GM18499 (cell line): Measurements from ENCODE around the gene DUSP1.
"Not testable (repeated sequence)": the region's sequence is repeated elsewhere in the genome, so short reads cannot be mapped to it uniquely, and the experiment has no call there.

Experiments
- ATAC-seq: cut with Tn5 transposase; IDR thresholded peaks from one replicate; pipeline ENCODE4 v1.9.1; 2021; ENCODE audit warnings: moderate number of reproducible peaks; ENCODE audit not compliant: insufficient read depth, unreplicated experiment

The DUSP1 gene, protein sequence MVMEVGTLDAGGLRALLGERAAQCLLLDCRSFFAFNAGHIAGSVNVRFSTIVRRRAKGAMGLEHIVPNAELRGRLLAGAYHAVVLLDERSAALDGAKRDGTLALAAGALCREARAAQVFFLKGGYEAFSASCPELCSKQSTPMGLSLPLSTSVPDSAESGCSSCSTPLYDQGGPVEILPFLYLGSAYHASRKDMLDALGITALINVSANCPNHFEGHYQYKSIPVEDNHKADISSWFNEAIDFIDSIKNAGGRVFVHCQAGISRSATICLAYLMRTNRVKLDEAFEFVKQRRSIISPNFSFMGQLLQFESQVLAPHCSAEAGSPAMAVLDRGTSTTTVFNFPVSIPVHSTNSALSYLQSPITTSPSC

DNA sequence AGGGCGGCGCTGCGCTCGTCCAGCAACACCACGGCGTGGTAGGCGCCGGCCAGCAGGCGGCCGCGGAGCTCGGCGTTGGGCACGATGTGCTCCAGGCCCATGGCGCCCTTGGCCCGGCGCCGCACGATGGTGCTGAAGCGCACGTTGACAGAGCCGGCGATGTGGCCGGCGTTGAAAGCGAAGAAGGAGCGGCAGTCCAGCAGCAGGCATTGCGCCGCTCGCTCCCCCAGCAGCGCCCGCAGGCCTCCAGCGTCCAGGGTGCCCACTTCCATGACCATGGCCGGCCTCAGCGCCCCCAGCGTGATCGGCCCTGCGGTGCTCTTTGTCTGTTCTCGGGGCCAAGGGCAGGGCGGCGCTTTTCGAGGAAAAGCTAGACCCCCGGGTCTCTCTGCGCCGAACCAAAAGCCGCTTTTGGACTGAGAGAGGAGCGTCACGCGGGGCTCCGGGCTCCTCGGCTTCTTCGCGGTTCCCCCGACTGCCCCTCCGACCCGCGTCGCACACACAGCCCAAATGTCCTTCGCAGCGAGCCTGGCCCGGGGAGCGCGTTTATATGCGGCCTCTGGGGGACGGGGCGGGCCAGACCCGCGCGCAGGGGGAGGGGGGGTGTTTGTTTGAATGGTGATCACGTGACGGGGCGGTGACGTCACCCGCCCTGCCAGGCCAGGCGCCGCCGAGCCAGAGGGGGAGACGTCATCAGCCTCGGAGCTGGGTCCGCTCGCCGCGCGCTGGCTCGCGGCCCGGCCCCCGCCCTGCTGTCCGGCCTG, at the start of gene DUSP1:
Gene DUSP1 (minus strand): TSS at position 521 of the 764 bp plus-strand sequence. CDS start 243 bp downstream, at position 278.
- ATAC-seq: no peak

DNA sequence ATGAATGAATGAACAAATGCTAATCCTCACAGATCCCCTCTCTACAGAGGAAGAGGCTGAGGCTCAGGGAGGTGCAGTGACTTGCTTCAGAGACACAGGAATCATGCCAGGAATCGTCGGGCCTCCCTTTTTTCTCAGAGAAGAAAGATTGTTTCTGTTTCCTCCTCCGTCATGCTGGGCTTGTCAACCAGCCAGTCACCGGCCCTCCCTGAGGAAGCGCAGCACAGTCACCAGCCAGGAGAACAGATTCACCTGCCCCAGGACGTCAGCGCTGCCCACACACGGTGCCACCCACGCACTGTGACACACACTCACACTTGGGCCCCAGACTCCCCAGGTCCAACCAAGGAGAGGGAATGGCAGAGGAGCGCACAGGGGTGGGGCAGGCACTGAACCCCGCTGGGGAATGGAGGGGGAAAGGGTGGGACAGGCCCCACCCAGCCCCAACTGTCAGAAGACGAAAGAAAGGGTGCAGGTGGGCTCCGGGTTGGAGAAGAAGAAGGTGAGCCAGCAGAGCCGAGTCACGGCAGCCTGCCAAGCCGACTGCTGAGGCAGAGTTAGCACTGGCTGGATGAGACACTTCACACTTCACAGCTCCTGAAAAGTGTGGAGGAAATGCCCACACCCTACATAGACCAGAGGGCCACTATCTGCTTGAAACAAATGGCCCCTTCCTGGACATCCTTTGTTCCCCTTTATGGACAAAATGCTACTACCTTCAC, 49.2 kb upstream of the DUSP1 start:
- no peak for ATAC-seq

DNA sequence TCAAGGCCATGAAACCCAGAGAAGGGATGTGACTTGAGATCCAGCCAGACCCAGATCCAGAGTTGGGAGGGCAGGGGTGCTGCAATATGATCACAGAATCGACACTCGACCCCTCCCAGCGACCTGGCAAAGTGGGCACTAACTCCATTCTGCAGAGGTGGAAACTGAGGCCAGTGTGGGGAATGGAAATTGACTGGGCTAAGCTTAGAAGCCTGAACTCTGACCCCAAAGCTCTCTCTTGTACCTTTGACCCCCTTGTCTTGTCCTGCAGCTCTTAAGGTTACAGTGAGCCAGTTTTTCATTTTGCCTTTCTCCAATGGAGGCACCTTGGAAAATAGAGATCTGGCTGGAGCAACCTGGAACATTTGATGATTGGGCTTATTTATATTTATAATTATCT, 48.6 kb upstream of the DUSP1 start:
- ATAC-seq: no peak

DNA sequence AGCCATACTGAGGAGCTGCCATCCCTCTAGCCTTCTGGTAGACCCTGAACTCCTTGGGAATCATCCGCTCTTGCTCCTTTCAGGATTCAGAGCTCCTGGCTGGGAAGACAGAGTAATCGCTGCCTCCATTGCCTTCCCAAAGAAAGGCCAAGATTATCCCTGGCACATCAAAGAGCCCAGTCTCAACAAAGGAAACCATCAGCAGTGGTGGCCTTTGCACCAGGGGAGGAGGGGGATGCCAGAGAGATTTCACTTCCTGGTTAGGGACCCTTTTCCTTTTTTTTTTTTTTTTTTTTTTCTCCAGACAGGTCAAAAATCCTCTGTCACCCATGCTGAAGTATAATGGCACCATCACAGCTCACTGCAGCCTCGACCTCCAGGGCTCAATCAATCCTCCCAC, 47.1 kb upstream of the DUSP1 start:
- ATAC-seq: no peak

DNA sequence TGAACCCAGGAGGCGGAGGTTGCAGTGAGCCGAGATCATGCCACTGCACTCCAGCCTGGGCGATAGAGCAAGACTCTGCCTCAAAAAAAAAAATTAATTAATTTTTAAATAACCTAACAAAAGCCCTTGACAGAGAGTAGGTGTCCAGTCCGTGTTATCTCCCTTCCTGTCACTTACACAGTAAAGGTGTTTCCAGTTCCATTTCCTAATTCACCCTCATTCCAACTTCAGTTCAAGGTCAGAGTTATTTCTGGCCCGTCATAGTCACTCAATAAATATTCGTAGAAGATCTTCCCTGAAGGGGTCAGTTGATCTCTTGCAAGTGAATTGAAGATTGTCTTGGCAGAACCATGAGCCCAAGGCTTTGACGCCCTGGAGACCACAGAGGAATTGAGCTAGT, 46.7 kb upstream of the DUSP1 start:
- no peak for ATAC-seq

DNA sequence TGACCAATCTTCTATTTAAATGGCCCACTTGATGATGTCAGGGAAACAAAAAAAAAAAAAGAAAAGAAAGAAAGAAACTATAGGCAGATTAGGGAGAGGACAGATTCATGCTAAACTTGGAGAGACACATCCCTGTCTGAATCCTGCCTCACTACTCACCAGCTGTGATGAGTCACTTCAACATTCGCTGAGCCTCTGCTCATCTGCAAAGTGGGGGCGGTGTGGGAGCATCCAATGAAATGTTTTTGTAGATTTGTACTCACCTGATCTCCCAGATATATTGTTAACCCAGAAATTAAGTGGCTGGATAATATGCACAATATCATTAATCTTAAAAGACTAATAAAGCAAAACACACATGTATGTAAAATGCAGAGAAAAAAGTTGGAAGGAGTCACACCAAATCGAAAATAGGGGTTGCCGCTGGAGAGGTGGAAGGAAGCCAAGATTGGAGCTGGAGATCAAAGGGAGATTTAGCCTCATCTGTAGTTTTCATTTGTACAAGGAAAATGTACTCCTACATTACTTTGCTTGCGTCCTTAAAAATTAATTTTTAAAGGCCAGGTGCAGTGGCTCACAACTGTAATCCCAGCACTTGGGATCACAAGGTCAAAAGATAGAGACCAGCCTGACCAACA, 46.0 kb upstream of the DUSP1 start:
- no peak for ATAC-seq

DNA sequence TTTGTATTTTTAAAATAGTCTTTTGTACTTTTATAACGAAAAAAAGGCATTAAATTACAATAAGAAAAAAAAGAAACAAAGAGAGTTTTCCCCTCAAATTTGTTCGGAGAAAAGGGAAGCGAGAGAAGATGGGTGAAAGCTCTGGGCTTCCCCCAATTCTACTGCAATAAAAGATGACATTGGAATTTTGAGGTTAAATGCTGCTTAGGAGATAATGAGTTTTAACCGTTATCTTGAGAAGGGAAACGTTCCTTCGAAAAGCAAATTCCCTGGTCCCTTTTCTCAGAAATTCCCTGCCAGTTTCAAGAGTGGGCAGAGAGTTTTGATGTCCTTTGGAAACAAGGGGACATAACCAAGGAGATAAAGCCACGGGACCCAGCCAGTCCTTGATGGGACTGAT, 44.6 kb upstream of the DUSP1 start:
- ATAC-seq: no peak

DNA sequence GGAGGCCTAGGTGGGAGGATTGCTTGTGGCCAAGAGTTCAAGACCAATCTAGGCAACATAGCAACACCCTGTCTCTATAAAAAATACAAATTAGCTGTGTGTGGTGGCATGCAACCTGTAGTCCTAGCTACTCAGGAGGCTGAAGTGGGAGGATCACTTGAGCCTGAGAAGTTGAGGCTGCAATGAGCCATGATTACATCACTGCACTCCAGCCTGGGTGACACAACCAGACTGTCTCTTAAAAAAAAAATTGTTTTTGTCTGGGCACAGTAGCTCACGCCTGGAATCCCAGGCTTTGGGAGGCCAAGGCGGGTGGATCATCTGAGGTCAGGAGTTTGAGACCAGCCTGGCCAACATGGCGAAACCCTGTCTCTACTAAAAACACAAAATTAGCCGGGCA, 40.0 kb upstream of the DUSP1 start:
- ATAC-seq: not testable (repeated sequence)

DNA sequence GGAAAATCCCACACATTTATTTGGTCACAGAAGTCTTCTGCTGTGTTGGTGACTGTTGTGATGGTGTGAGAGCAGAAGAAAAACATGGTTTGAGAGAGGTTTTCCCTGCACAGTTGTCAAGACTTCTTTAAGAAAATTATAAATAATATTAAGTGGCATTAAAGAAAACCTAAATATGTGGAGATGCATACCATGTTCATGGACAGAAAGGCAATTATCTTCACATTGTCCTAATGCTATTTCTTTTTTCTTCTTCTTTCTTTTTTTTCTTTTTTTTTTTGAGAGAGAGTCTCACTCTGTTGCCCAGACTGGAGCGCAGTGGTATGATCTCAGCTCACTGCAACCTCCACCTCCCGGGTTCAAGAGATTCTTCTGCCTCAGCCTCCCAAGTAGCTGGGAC, 38.8 kb upstream of the DUSP1 start:
- ATAC-seq: no peak

DNA sequence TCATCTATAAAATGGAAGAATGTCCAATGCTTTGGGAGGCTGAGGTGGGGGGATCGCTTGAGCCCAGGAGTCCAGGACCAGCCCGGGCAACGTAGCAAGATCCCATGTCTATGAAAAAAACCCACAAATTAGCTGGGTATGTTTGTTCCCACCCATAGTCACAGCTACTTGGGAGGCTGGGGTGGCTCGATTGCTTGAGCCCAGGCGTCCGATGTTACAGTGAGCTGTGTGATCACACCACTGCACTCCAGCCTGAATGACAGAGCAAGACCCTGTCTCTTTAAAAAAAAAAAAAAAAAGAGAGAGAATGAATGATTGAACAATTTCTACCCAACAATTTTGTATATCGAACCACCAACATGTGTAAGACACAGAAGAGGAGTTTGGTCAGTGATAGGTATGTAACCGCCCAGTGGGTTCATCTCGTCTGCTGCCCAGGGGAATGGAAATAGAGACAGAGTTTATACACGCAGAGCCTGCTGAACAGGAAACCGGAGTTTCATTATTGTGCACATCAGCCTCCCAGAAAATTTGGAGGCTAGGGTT, 36.8 kb upstream of the DUSP1 start:
- ATAC-seq: no peak

DNA sequence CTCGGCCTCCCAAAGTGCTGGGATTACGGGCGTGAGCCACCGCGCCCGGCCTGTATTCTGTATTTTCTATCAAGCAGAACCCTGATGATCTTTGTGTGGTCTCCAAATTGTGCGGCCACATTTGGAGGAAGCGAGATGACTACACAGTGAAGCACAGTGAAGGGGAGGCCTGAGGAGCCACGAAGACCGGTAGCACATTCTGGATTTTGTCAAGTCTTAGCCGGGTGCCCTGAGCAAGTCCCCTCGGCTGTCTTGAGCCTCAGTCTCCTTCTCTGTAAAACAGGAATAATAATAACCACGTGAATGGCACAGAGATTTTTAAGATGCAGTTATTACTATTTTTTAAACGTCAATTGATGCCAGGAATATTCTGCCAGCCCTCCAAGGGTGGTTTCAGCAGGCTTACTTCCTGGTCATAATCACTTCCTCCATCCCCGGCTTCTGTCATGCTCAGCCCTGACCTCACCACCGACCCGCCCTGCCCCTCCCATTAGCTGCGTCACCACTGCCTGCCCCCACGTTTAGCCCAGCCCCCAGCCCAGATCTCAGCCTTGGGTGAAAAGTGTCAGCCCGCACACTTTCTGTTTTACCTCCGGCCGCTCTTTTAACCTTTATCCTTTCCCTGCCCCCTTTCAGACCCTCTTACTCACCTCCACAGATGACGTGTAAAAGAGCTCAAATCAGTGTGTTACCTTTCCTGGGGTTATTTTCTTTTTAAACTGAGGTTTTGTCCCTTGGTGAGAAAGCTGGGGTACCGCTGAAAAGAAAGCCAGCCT, 36.1 kb upstream of the DUSP1 start:
- no peak for ATAC-seq

DNA sequence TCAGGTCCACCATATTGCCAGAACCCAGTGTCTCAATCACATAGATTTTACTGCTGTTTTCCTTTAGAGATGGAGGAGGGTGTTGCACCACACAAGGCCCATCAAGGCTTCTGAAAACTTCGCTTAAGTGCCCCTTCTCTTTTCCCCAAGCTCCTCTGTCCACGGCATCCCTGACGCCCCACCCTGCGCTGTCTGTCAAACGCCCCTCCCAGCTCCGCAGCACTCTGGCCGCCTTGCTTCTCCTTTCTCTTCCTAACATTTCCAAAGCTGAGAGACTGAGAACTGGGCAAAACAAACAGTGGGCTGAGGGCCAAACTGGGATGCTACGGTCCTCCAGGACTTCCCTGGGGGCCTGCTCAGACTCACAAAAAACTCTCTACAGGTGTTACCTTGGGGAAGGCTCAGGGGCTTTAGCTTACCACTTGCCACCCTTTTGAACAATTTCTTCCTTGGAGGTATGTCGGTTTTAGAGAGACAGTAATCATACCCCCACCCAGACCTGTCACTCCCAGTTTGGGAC, 34.8 kb upstream of the DUSP1 start:
- ATAC-seq: no peak

DNA sequence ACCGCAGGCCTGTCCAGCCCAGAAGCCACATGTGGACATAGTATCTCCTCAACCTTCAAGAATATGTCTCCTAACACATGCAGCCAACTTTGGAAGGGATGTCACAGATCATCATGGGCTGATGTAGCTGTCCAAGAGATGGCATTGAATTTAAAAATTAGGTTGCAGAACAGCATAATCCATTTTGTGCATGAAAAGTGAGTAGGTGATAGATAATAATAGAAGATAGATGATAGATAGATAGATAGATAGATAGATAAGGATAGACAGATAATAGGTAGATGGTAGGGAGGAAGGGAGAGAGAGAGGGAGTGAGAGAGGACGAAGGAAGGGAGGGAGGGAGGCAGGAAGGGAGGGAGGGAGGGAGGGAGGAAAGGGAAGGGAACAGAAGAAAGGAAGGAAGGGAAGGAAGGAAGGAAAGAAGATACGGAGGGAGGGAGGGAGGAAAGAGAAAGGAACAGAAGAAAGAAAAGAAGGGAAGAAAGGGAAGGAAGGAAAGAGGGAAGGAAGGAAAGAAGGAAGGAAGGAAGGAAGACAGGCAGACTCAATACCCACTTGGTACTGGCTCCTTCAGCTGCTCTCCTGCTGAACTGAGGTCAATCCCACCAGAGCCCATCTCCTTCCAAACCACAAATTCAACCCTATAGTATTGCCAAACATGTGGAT, 34.2 kb upstream of the DUSP1 start:
- ATAC-seq: no peak

DNA sequence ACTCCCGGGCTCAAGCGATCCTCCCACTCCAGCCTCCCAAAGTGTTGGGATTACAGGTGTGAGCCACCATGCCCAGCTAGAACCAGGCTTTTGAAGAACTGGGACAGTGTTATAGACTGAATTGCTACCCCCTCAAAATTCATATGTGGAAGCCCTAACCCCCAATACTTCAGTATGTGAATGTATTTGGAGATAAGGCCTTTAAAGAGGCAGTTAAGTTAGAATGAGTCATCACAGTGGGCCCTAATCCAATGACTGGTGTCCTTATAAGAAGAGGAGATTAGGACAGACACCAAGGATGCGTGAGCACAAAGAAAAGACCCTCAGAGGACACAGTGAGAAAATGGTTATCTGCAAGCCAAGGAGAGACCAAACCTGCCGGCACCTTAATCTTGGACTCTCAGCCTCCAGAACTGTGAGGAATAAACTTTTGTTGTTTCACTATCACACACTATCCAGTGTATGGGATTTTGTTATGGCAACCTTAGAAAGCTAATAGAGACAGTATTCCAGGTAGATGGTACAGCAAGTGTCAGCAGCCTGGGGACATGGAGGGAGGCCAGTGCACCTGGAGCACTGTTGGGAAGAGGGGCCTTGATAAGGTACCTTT, 31.7 kb upstream of the DUSP1 start:
- ATAC-seq: no peak

DNA sequence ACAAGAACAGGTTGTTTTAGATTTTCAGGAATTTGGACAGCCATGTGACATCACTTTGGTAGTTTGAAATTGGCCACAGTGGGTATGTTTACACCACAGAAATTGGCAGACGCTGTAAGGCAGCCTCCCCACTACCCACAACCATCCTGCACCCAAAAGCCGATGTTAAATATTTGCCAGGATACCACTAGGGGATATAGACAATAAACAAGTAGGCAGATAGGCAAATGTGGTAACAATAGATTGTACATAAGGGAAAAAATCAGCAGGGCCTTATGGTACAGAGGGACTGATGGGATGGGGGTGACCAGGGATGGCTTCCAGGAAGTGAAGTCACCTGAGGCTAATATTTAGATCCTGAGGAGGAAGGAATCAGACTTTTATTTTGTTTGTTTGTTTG, 31.1 kb upstream of the DUSP1 start:
- no peak for ATAC-seq

DNA sequence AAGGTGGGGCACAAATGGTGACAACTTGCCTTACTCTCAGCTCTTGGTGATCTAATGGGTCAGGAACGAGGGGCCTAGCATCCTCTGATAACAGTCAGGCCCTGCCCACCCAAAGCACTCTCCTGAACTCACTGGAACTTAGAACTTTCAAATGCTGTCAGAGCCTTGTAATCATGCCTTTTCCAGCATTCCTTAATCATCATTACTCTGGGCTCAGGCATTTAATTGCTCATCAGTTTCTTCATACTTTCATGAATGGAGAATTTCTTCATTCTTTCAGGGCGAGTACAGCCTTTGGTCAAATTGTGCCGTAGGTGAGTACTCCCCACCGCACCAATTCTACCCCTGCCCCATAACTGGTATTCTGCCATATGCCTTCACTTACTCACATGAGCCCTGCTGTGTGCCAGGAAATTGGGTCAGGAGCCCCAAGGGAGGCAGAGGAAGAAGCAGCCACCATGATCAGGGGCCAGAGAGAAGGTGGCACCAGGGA, 30.2 kb upstream of the DUSP1 start:
- ATAC-seq: no peak

DNA sequence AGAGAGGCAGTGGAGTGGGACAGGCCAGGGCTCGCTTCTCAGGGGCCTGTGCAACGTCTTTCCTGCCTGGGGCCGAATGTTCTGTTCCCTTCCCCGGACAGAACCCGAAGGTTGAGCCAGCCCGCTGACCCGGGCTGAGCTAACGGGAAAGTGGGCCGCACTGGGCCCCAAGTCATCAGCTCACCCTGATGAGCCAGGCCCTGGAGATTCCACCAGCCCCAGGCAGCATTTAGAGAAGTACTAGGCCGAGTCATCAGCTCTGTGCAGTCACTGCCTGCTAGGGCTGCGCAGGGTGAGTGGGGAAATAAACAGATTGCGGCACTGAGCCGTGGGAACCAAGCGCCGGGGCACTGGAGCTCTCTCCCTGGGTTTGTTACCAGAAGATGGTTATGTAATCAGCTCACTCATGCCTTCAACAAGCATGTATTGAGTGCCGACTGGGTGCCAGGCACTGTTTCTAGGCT, 29.1 kb upstream of the DUSP1 start:
- no peak for ATAC-seq

DNA sequence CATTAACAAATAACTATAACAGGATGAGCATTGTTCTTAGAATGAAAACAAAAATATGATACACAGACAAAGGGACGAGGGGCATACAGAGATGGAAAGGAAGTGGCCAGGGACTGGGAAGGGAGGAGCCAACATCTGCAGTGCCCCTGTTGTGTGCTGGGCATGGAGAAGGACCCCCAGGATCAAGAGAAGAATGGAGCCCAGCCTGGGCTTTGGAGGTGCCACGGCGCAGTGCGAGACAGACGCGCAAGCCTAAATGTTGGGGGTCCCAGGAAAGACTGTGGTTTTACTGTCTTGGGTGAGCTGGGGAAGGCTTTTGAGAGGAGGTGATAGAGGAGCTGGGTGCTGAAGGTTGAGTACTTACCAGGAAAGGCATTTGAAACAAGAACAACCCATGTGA, 28.4 kb upstream of the DUSP1 start:
- ATAC-seq: no peak
